ENCODE measurements around the gene POPDC3.

The POPDC3 gene

DNA sequence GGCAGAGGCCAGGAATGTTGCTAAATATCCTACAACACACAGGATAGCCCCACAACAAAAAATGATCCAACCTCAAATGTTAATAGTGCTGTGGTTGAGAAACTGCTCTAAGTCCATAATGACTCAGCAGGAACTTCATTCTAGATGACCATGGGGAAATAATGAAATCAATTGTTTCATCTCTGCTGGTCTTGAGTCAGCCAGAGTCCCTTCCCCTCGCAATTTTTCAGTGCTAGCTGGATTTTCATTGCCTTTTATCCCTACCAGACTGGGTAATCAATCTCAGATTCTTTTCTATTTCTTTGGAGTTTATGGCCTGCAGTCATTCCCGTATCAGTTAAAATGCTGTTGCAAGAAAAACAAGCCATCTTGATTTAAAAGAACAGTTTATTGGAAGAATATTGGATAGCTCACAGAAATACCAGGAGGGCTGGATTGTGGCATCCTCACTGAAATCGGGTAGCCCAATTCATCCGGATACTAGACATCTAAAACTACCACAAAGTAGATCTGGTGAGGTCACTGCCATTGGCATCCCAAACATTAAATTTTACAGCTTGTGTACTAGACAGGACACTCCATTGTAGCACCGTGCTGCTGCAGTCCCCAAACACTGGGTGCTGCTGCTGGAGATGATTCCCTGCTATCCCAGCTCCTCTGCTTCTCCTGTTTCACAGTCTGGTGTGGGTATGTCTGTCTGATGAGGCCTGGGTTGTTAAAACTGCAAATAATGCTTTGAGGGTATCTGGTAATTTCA lies 30.3 kb upstream of the POPDC3 start:
- POLR2A ChIA-PET: interaction anchor here (0.8 kb wide), 1 partner anchor 17 kb away, joined by 3 read pairs; no protein-coding TSS in a partner anchor
- TF ChIP-seq, protein P1, sequence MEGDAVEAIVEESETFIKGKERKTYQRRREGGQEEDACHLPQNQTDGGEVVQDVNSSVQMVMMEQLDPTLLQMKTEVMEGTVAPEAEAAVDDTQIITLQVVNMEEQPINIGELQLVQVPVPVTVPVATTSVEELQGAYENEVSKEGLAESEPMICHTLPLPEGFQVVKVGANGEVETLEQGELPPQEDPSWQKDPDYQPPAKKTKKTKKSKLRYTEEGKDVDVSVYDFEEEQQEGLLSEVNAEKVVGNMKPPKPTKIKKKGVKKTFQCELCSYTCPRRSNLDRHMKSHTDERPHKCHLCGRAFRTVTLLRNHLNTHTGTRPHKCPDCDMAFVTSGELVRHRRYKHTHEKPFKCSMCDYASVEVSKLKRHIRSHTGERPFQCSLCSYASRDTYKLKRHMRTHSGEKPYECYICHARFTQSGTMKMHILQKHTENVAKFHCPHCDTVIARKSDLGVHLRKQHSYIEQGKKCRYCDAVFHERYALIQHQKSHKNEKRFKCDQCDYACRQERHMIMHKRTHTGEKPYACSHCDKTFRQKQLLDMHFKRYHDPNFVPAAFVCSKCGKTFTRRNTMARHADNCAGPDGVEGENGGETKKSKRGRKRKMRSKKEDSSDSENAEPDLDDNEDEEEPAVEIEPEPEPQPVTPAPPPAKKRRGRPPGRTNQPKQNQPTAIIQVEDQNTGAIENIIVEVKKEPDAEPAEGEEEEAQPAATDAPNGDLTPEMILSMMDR (IDR thresholded peaks at IDR 0.05; ENCODE audit: insufficient read depth, low read length, missing control alignments): no peak
- CTCF ChIA-PET: interaction anchor here (0.6 to 1.4 kb wide), 5 partner anchors 13 to 52 kb away, joined by 3 to 4 read pairs (median 3); no protein-coding TSS in a partner anchor
- no peak overlapping the region for H3K4me3 ChIP-seq (ENCODE audit: low read depth, low read length)
- no peak for DNase-seq (ENCODE audit: low read depth, low spot score)

DNA sequence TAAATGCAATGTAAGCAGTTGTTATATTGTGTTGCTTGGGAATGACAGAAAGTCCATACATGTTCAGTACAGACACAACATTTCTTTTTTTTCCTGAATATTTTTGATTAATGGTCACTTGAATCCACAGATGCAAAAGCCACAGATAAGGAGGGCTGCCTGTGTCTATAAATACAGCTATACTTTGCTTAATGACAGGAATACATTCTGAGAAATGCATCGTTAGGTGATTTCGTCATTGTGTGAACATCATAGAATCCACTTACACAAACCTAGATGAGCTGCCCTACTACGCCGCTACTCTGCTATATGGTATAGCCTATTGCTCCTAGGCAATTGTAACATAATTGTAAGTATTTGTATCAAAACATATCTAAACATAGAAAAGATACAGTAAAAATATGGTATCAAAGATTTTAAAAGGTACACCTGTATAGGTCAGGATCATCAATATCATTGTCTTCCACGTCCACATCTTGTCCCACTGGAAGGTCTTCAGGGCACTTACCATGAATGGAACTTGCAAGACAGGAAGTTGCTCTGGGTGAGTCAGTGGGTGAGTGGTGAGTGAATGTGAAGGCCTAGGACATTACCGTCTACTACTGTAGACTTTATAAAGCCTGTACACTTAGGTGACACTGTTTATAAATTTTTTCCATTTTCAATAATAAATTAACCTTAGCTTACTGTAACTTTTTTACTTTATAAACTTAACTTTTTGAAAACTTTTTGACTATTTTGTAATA lies 27.9 kb upstream of the POPDC3 start:
- CTCF ChIA-PET: interaction anchor here (1.1 to 1.5 kb wide), 3 partner anchors 120 to 195 kb away, joined by 3 to 4 read pairs (median 4); partner anchors contain the start of gene PREP
- no peak overlapping the region for H3K4me3 ChIP-seq (ENCODE audit: low read depth, low read length)
- POLR2A ChIA-PET: no interaction called here
- TF ChIP-seq, protein P1 (IDR thresholded peaks at IDR 0.05; ENCODE audit: insufficient read depth, low read length, missing control alignments): no peak
- DNase-seq (ENCODE audit: low read depth, low spot score): no peak

DNA sequence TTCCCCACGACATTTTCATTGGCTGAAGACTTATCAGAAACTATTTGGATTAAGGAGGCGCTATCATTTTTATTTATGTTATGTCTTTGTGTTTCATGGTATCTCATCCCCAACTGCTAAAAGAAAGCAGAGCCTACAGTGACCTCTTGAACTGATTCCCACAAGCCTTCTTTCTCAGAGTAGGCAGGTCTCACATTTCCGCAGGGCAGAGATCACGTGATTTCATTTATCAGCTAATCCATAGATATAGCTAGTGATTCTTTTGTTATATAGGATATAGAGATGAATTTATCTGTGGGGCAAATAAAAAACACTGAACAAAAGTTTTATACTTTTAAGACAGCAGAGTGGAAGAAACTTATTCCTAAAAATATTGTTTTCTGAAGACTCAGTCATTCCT lies 25.0 kb upstream of the POPDC3 start:
- no peak overlapping the region for H3K4me3 ChIP-seq (ENCODE audit: low read depth, low read length)
- ChIA-PET CTCF (no interaction called here), POLR2A (no interaction called here)
- no peak for DNase-seq (ENCODE audit: low read depth, low spot score)
- TF ChIP-seq, protein P1 (IDR thresholded peaks at IDR 0.05; ENCODE audit: insufficient read depth, low read length, missing control alignments): no peak

DNA sequence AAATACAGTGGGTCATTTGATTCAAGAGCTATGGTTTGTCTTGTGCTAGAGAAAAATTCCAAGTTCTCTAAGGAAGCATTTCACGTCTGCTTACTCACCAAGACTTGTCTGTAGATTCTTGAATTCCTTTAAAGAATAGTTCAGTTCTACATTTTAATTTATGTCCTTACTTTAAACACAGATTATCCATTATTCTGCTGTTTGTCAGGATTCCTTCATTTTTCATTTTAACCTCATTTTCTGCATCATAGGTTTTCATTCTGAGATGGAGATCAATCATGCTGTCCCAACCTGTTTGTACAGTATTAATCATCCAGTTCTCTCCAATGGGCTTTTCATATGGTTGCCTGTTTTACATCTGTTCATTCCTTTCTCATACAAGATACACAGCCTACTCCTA lies 24.5 kb upstream of the POPDC3 start:
- H3K4me3 ChIP-seq (ENCODE audit: low read depth, low read length): no peak overlapping the region
- TF ChIP-seq, protein P1 (IDR thresholded peaks at IDR 0.05; ENCODE audit: insufficient read depth, low read length, missing control alignments): no peak
- DNase-seq (ENCODE audit: low read depth, low spot score): no peak
- CTCF ChIA-PET: no interaction called here
- POLR2A ChIA-PET: no interaction called here

DNA sequence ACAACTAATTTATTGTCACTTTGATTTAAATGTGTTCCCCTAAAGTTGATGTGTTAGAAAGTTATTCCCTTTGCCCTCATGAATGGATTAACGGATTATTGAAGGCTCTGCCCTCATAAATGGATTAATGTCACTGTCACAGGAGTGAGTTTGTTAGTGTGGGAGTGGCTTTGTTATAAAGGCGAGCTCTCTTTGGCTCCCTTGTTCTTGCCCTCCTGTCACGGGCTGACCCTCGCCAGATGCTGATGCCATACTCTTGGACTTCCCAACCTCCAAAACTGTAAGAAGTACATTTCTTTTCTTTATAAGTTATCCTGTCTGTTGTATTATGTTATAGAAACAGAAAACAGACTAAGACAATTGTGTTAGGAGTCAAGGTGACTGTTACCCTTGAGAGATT lies 22.7 kb upstream of the POPDC3 start:
- TF ChIP-seq, protein P1 (IDR thresholded peaks at IDR 0.05; ENCODE audit: insufficient read depth, low read length, missing control alignments): no peak
- ChIA-PET POLR2A (no interaction called here), CTCF (no interaction called here)
- no peak for DNase-seq (ENCODE audit: low read depth, low spot score)
- H3K4me3 ChIP-seq (ENCODE audit: low read depth, low read length): no peak overlapping the region

DNA sequence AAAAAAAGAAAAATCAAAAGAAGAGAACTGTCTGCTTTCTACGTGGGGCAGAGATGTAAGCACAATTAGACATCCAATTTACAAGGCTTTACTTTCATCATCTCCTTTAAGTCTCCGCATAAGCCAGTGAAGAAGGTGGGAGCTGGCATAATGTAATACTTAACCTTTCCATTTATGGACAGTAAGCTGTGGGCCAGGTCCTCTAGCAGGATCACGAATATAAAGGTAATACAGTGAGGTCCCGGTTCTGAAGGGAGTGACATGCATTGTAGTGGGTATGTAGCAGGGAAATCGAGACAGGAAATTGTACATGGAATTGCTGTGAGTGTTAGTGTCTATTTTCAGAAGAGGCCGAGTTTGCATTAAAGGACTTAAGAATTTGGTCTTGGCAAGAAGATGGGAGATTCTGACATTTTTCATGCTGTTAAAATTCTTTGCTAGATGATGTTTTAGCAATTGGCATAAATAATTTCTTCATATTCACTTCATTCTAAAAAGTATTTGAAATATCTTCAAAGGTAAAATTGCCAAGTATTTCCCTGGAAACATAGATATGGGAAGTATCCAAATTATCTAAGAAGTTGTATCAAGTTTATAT lies 20.4 kb upstream of the POPDC3 start:
- DNase-seq (ENCODE audit: low read depth, low spot score): no peak
- ChIA-PET POLR2A (no interaction called here), CTCF (no interaction called here)
- TF ChIP-seq, protein P1 (IDR thresholded peaks at IDR 0.05; ENCODE audit: insufficient read depth, low read length, missing control alignments): no peak
- H3K4me3 ChIP-seq (ENCODE audit: low read depth, low read length): no peak overlapping the region
